ENCODE measurements around the gene AHDC1. TPM values are rescaled to one million over a fixed set of nuclear protein-coding genes. Genes with fewer than 3 reads are reported as not detected.
A peak's percentile ranks its signal among the peaks of the same experiment; 100 is the strongest.

AHDC1 gene
- total RNA-seq, 1 donor from 2014 or later, result 7.0 TPM

DNA sequence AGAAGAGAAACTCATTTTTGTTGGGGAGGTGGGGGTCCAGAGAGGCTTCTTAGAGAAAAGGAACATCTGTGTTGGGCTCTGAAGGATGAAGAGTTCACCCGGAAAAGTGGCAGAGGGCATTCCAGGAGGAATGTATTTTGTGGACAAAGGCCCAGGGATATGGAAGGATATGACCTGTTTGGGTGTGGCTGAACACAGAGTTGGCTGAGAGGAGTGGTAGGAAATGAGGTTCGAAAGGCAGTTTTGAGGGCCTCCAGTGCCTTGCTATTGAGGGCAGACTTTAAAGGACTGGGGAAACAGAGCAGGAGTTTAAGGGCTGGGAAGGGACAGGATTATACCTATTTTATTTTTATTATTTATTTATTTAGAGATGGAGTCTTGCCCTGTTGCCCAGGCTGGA is 86.6 kb downstream of the AHDC1 start:
- no peak for DNase-seq (ENCODE audit: low spot score)
- H3K27ac ChIP-seq, result no peak overlapping the region
- no peaks in the 10 kb centered on the region for H3K9me3 Mint-ChIP-seq
- H3K4me2 ChIP-seq, result no peak overlapping the region
- H4K20me1 ChIP-seq (ENCODE audit: low read depth), result no peaks in the 10 kb centered on the region
- peaks cover 40% of the 10 kb centered on the region for H3K4me1 ChIP-seq
- peaks cover 60% of the 10 kb centered on the region for H3K4me1 Mint-ChIP-seq
- TF ChIP-seq, protein P1, sequence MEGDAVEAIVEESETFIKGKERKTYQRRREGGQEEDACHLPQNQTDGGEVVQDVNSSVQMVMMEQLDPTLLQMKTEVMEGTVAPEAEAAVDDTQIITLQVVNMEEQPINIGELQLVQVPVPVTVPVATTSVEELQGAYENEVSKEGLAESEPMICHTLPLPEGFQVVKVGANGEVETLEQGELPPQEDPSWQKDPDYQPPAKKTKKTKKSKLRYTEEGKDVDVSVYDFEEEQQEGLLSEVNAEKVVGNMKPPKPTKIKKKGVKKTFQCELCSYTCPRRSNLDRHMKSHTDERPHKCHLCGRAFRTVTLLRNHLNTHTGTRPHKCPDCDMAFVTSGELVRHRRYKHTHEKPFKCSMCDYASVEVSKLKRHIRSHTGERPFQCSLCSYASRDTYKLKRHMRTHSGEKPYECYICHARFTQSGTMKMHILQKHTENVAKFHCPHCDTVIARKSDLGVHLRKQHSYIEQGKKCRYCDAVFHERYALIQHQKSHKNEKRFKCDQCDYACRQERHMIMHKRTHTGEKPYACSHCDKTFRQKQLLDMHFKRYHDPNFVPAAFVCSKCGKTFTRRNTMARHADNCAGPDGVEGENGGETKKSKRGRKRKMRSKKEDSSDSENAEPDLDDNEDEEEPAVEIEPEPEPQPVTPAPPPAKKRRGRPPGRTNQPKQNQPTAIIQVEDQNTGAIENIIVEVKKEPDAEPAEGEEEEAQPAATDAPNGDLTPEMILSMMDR (IDR thresholded peaks at IDR 0.05), result no peak
- TF ChIP-seq EZH2phosphoT487 (IDR thresholded peaks at IDR 0.05) (no peak), EZH2 (IDR thresholded peaks at IDR 0.05) (no peak)
- H3K36me3 ChIP-seq, result no peaks in the 10 kb centered on the region
- no peak overlapping the region for H3K4me3 ChIP-seq
- no peaks in the 10 kb centered on the region for H3K9me3 ChIP-seq (ENCODE audit: low read depth)
- peaks cover 10% of the 10 kb centered on the region for H3K27me3 Mint-ChIP-seq (ENCODE audit: insufficient read depth, low read depth)
- no peak overlapping the region for H3K4me3 Mint-ChIP-seq
- H3K79me2 ChIP-seq (ENCODE audit: low read depth), result no peaks in the 10 kb centered on the region
- no peak overlapping the region for H2AFZ ChIP-seq (replicated peaks)
- H3K9ac ChIP-seq, result no peak overlapping the region
- no peaks in the 10 kb centered on the region for H3K27me3 ChIP-seq
- peak overlapping the region; percentile 55 for H3K27ac Mint-ChIP-seq
- no peaks in the 10 kb centered on the region for H3K36me3 Mint-ChIP-seq
- peaks cover 24% of the 10 kb centered on the region for H3F3A ChIP-seq (ENCODE audit: low read depth)

DNA sequence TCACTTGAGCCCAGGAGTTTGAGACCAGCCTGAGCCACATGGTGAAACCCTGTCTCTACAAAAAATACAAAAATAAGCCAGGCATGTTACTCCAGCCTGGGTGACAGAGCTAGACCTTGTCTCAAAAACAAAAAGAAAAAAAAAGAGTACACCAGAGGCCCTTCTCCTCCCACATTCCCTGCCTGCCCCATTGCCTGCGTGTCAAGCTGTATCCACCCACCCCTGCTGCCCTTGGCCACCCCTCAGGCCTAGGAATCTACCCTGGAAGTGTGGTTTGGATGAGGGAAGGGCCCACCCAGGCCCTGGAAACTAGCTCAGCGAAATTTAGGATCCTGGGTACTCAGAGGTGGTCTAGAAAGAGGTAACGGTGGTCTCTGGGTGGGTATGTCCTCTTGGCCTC is 88.3 kb downstream of the AHDC1 start:
- Mint-ChIP-seq H3K27me3 (ENCODE audit: insufficient read depth, low read depth) (peaks cover 13% of the 10 kb centered on the region), H3K4me3 (no peak overlapping the region), H3K27ac (peak overlapping the region; percentile 91), H3K9me3 (no peaks in the 10 kb centered on the region), H3K4me1 (peaks cover 50% of the 10 kb centered on the region), H3K36me3 (no peaks in the 10 kb centered on the region)
- H2AFZ ChIP-seq (replicated peaks), result no peak overlapping the region
- no peaks in the 10 kb centered on the region for H3K36me3 ChIP-seq
- no peaks in the 10 kb centered on the region for H3K27me3 ChIP-seq
- peaks cover 20% of the 10 kb centered on the region for H3F3A ChIP-seq (ENCODE audit: low read depth)
- no peak overlapping the region for H3K4me2 ChIP-seq
- no peaks in the 10 kb centered on the region for H4K20me1 ChIP-seq (ENCODE audit: low read depth)
- no peak overlapping the region for H3K4me3 ChIP-seq
- H3K27ac ChIP-seq, result no peak overlapping the region
- no peaks in the 10 kb centered on the region for H3K79me2 ChIP-seq (ENCODE audit: low read depth)
- H3K9ac ChIP-seq, result no peak overlapping the region
- no peak for TF ChIP-seq EZH2phosphoT487 (IDR thresholded peaks at IDR 0.05)
- TF ChIP-seq, protein P1 (IDR thresholded peaks at IDR 0.05), result no peak
- TF ChIP-seq EZH2 (IDR thresholded peaks at IDR 0.05), result no peak
- no peak for DNase-seq (ENCODE audit: low spot score)
- H3K4me1 ChIP-seq, result peaks cover 32% of the 10 kb centered on the region
- H3K9me3 ChIP-seq (ENCODE audit: low read depth), result no peaks in the 10 kb centered on the region

DNA sequence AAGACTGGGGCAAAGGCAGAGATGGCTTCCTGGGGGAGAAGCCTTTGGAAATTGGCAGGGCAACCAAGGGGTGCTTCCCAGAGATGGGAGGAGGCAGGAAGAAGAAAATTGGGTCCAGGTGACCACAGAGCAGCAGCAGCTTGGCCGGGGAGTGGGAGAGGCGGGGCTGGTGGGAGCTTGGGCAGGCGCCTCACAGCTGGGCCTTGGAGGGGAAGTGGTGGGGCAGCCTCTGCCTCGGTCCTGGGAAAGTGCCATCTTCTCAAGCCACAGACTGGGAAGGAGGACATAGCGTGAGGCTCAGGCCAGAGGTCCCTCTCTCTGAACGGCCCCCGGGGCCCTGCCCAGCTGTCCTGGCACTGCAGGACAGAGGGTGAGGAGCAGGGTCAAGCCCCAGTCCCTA is 90.0 kb downstream of the AHDC1 start:
- Mint-ChIP-seq H3K9me3 (no peaks in the 10 kb centered on the region), H3K36me3 (no peaks in the 10 kb centered on the region), H3K27ac (peak overlapping the region; percentile 87), H3K4me1 (peaks cover 47% of the 10 kb centered on the region), H3K27me3 (ENCODE audit: insufficient read depth, low read depth) (peaks cover 13% of the 10 kb centered on the region), H3K4me3 (no peak overlapping the region)
- H4K20me1 ChIP-seq (ENCODE audit: low read depth), result no peaks in the 10 kb centered on the region
- H3K4me1 ChIP-seq, result peaks cover 19% of the 10 kb centered on the region
- H3K4me2 ChIP-seq, result no peak overlapping the region
- H3K27ac ChIP-seq, result no peak overlapping the region
- no peak overlapping the region for H3K9ac ChIP-seq
- H3K36me3 ChIP-seq, result no peaks in the 10 kb centered on the region
- H3K9me3 ChIP-seq (ENCODE audit: low read depth), result no peaks in the 10 kb centered on the region
- peaks cover 9% of the 10 kb centered on the region for H3F3A ChIP-seq (ENCODE audit: low read depth)
- no peaks in the 10 kb centered on the region for H3K79me2 ChIP-seq (ENCODE audit: low read depth)
- DNase-seq (ENCODE audit: low spot score), result no peak
- H3K27me3 ChIP-seq, result no peaks in the 10 kb centered on the region
- no peak overlapping the region for H2AFZ ChIP-seq (replicated peaks)
- no peak overlapping the region for H3K4me3 ChIP-seq
- TF ChIP-seq, protein P1 (IDR thresholded peaks at IDR 0.05), result no peak
- TF ChIP-seq EZH2 (IDR thresholded peaks at IDR 0.05) (no peak), EZH2phosphoT487 (IDR thresholded peaks at IDR 0.05) (no peak)

Measured in neural progenitor cell (in vitro differentiated cells).